Measurements from ENCODE around the gene CFAP161.

DNA sequence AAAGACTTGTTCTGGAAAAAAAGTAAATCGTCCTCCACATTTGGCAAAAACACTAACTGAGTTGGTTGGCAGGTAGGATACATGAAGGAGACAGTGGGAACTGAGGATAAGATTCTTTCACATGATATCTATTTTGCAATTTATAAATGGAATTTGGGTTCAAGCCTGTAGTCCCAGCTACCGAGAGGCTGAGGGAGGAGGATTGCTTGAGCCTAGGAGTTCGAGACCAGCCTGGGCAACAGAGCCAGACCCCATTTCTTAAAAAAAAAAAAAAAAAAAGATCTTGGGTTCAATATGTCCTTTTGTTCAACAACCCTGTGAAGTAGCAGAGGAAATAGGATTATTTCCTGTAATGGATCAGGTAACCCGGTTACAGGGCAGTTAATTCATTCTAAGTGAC, 35.7 kb upstream of the CFAP161 start:
- TF ChIP-seq CTCF (IDR thresholded peaks at IDR 0.05; ENCODE audit: borderline replicate concordance, extremely low read depth, low read length, poor library complexity, severe bottlenecking), result no peak
- TF ChIP-seq EZH2 (IDR thresholded peaks at IDR 0.05; ENCODE audit: borderline replicate concordance, low read depth, low read length, severe bottlenecking), result no peak
